ENCODE measurements around the gene MYL12B.

The MYL12B gene

DNA sequence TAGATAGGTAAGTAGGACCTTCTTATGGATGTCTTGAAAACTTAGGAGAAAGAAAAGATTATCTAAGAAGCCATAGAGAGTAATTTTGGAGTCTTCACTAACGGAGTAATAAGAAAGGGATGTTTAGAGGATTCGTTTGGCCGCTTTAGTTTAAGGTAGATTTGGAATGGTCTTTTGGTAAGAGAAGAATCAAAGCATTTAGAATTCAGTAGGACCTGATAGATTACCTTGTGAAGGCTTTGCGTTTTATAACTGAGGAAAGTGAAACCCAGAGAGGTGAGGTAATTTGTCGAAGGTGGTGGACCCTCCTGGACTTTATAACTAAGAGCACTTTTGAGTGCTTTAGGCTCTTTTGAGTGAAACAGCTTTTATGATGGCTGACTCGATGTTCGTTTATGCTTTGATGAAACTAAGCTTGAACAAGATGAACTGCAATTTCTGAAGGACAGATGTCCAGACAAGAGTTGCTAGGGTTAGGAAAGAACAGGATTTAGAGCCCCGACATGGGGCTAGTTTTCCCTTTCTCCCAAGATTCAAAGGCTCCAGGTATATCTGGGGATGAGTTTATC, 1.3 kb downstream of the MYL12B start:
- no peaks in the 10 kb centered on the region for H3K4me1 ChIP-seq (ENCODE audit: insufficient read depth, insufficient read length)
- no peaks in the 10 kb centered on the region for H3K27me3 ChIP-seq (ENCODE audit: insufficient read depth, insufficient read length)
- H3K9ac ChIP-seq (ENCODE audit: insufficient read length, low read depth): peak overlapping the region; percentile 93
- TF ChIP-seq YY1 (IDR thresholded peaks at IDR 0.05; ENCODE audit: insufficient read depth, insufficient read length) (no peak), ZNF274 (IDR thresholded peaks at IDR 0.05; ENCODE audit: low read depth, low read length) (no peak), SUZ12 (IDR thresholded peaks at IDR 0.05; ENCODE audit: extremely low read depth, insufficient read depth, insufficient read length) (no peak)
- H3K4me3 ChIP-seq (ENCODE audit: insufficient read length, low read depth): peak overlapping the region; percentile 86
- H3K9me3 ChIP-seq (ENCODE audit: insufficient read depth, low read length): no peaks in the 10 kb centered on the region
- peaks cover 13% of the 10 kb centered on the region for H3K36me3 ChIP-seq (ENCODE audit: insufficient read depth, insufficient read length, low read length)
- no peak for DNase-seq (ENCODE audit: low read depth, low spot score)

DNA sequence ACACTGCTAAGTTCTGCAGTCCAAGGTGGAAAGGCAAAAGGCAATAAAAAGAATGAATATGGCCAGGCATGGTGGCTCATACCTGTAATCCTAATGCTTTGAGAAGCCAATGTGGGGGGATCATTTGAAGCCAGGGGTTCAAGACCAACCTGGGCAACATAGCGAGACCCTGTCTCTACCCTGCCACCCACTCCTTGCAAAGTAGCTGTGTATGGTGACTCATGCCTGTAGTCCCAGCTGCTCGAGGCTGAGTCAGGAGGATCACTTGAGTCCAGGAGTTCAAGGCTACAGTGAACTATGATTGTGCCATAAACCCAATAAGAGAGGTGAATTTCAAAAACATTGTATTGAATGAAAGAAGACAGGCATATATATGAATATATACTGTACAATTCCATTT, 2.4 kb downstream of the MYL12B start:
- no peaks in the 10 kb centered on the region for H3K9me3 ChIP-seq (ENCODE audit: insufficient read depth, low read length)
- H3K4me3 ChIP-seq (ENCODE audit: insufficient read length, low read depth): no peak overlapping the region
- TF ChIP-seq ZNF274 (IDR thresholded peaks at IDR 0.05; ENCODE audit: low read depth, low read length): no peak
- TF ChIP-seq YY1 (IDR thresholded peaks at IDR 0.05; ENCODE audit: insufficient read depth, insufficient read length): no peak
- TF ChIP-seq SUZ12 (IDR thresholded peaks at IDR 0.05; ENCODE audit: extremely low read depth, insufficient read depth, insufficient read length): no peak
- H3K27me3 ChIP-seq (ENCODE audit: insufficient read depth, insufficient read length): no peaks in the 10 kb centered on the region
- peaks cover 5% of the 10 kb centered on the region for H3K36me3 ChIP-seq (ENCODE audit: insufficient read depth, insufficient read length, low read length)
- H3K9ac ChIP-seq (ENCODE audit: insufficient read length, low read depth): no peak overlapping the region
- DNase-seq (ENCODE audit: low read depth, low spot score): no peak
- no peaks in the 10 kb centered on the region for H3K4me1 ChIP-seq (ENCODE audit: insufficient read depth, insufficient read length)

DNA sequence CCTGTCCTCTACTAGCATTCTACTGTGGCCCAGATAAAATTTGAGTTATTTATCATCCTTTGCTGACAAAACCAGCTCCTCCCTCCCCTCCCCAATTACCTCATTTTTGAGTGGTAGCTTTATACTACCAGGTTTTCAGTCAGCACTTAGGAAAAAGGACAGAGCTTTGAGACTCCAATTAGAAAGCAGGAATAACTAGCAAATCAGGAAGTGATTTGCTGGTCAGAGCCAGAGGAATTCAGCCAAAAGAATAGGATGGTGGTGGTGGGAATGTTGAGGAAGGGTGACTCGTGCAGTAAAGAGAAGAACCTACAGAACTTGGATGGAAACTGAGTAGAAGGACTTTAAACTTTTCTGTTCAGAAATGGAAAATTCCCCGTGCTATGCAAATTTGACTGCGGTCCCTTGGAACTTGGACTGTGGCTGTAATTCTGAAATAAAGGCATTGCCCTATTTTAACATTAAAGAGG, 3.7 kb downstream of the MYL12B start:
- no peak for DNase-seq (ENCODE audit: low read depth, low spot score)
- no peaks in the 10 kb centered on the region for H3K9me3 ChIP-seq (ENCODE audit: insufficient read depth, low read length)
- H3K4me1 ChIP-seq (ENCODE audit: insufficient read depth, insufficient read length): no peaks in the 10 kb centered on the region
- peaks cover 5% of the 10 kb centered on the region for H3K36me3 ChIP-seq (ENCODE audit: insufficient read depth, insufficient read length, low read length)
- no peak for TF ChIP-seq YY1 (IDR thresholded peaks at IDR 0.05; ENCODE audit: insufficient read depth, insufficient read length)
- TF ChIP-seq ZNF274 (IDR thresholded peaks at IDR 0.05; ENCODE audit: low read depth, low read length): no peak
- no peak for TF ChIP-seq SUZ12 (IDR thresholded peaks at IDR 0.05; ENCODE audit: extremely low read depth, insufficient read depth, insufficient read length)
- no peak overlapping the region for H3K4me3 ChIP-seq (ENCODE audit: insufficient read length, low read depth)
- no peak overlapping the region for H3K9ac ChIP-seq (ENCODE audit: insufficient read length, low read depth)
- no peaks in the 10 kb centered on the region for H3K27me3 ChIP-seq (ENCODE audit: insufficient read depth, insufficient read length)

DNA sequence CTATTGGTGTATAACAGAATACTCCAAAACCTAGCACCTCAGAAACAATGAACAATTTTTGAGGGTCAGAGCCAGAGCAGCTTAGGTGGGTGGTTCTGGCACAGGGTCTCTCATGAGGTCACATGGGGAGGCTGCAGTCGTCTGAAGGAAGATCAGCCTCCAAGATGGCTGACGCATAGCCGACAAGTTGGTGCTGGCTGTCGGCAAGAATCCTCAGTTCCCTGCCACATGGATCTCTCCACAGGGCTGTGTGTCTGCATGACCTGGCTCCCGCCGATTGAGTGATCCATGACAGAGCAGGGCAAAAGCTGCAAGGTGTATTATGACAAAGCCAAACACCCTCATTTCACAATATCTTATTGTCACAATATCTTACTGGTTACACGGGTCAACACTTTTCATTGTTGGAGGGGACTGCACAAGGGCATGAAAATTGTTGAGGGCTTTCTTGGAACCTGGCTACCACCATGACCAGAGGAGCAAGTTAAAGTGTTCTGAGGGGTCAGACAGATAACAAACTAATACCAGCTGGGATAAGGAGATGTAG, 4.2 kb downstream of the MYL12B start:
- Histone ChIP-seq H3K36me3 (ENCODE audit: insufficient read depth, insufficient read length, low read length) (peaks cover 5% of the 10 kb centered on the region), H3K9me3 (ENCODE audit: insufficient read depth, low read length) (no peaks in the 10 kb centered on the region), H3K27me3 (ENCODE audit: insufficient read depth, insufficient read length) (no peaks in the 10 kb centered on the region), H3K4me3 (ENCODE audit: insufficient read length, low read depth) (no peak overlapping the region), H3K9ac (ENCODE audit: insufficient read length, low read depth) (no peak overlapping the region), H3K4me1 (ENCODE audit: insufficient read depth, insufficient read length) (no peaks in the 10 kb centered on the region)
- no peak for TF ChIP-seq SUZ12 (IDR thresholded peaks at IDR 0.05; ENCODE audit: extremely low read depth, insufficient read depth, insufficient read length)
- no peak for TF ChIP-seq ZNF274 (IDR thresholded peaks at IDR 0.05; ENCODE audit: low read depth, low read length)
- TF ChIP-seq YY1 (IDR thresholded peaks at IDR 0.05; ENCODE audit: insufficient read depth, insufficient read length): no peak
- DNase-seq (ENCODE audit: low read depth, low spot score): no peak

DNA sequence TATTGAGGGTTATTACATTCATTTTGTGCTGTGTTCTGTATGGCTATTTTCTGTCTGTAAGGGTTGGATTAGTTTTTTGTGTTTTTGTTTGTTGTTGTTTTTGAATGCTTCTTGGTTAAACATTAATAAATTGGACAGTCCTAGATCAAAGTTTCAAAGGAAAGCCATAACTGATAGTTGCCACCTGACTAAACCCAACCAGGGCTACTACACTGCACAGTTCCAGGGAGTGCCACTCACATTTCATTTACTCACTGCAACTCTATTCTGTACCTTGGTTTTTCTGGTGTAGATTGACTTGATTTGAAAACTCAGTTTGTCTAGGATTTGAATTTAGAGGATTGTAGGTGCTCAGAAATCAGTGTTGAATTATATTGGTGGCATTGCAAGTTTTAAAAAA, 6.4 kb downstream of the MYL12B start:
- Histone ChIP-seq H3K4me3 (ENCODE audit: insufficient read length, low read depth) (no peak overlapping the region), H3K27me3 (ENCODE audit: insufficient read depth, insufficient read length) (no peaks in the 10 kb centered on the region), H3K4me1 (ENCODE audit: insufficient read depth, insufficient read length) (no peaks in the 10 kb centered on the region), H3K9me3 (ENCODE audit: insufficient read depth, low read length) (no peaks in the 10 kb centered on the region), H3K36me3 (ENCODE audit: insufficient read depth, insufficient read length, low read length) (peaks cover 9% of the 10 kb centered on the region), H3K9ac (ENCODE audit: insufficient read length, low read depth) (no peak overlapping the region)
- TF ChIP-seq ZNF274 (IDR thresholded peaks at IDR 0.05; ENCODE audit: low read depth, low read length): no peak
- no peak for TF ChIP-seq YY1 (IDR thresholded peaks at IDR 0.05; ENCODE audit: insufficient read depth, insufficient read length)
- TF ChIP-seq SUZ12 (IDR thresholded peaks at IDR 0.05; ENCODE audit: extremely low read depth, insufficient read depth, insufficient read length): no peak
- no peak for DNase-seq (ENCODE audit: low read depth, low spot score)

DNA sequence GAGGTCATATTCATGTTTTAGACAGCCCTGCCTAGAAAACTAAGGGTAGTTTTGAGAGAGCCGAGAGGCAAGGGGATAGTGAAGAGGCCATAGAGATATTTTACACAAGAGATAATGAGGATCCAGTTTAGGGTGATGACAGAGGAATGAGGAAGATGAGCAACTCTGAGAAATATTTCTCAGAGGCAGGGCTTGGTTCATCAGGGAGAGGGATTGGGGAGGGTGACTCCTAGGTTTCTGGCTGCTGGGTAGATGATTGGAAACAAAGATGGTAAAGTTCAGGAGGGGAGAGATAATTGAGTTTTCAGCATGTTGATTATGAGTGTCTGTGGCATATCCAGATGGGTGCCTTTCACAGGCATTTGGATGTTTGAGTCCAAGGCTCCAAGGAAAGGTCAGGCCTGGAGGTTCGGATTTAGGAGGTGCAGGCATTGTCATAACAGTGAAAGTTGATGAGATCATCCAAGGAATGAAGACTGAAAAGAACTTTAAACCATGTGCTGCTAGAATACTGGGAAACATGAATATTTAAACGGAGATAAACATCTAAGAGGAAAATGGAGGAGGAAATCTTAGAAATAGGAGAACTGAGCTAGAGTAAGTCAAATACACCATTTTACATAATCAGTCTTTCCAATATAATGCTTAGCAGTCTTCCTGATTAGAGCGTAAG, 7.4 kb downstream of the MYL12B start:
- Histone ChIP-seq H3K4me3 (ENCODE audit: insufficient read length, low read depth) (no peak overlapping the region), H3K36me3 (ENCODE audit: insufficient read depth, insufficient read length, low read length) (peaks cover 19% of the 10 kb centered on the region), H3K4me1 (ENCODE audit: insufficient read depth, insufficient read length) (no peaks in the 10 kb centered on the region), H3K9ac (ENCODE audit: insufficient read length, low read depth) (no peak overlapping the region), H3K27me3 (ENCODE audit: insufficient read depth, insufficient read length) (no peaks in the 10 kb centered on the region), H3K9me3 (ENCODE audit: insufficient read depth, low read length) (no peaks in the 10 kb centered on the region)
- TF ChIP-seq ZNF274 (IDR thresholded peaks at IDR 0.05; ENCODE audit: low read depth, low read length) (no peak), YY1 (IDR thresholded peaks at IDR 0.05; ENCODE audit: insufficient read depth, insufficient read length) (no peak), SUZ12 (IDR thresholded peaks at IDR 0.05; ENCODE audit: extremely low read depth, insufficient read depth, insufficient read length) (no peak)
- no peak for DNase-seq (ENCODE audit: low read depth, low spot score)

DNA sequence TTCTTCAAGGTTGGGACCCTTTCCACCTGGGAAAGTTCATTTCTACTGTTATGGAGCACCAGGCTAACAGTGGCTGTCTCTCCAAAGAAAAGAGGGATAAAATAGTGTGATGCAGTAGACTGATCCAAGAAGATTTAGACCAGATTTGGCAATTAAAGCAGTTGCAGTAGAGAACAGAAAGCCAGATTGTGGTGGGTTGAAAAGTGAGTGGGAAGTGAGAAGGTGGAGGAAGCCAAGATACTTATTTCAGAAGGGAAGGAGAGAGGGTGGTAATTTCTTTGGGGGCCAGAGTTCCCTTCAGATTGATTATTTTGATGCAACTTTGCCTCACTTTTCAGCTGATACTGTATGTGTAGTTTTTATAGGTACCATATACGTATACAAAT, 8.0 kb downstream of the MYL12B start:
- Histone ChIP-seq H3K4me3 (ENCODE audit: insufficient read length, low read depth) (no peak overlapping the region), H3K9me3 (ENCODE audit: insufficient read depth, low read length) (no peaks in the 10 kb centered on the region), H3K4me1 (ENCODE audit: insufficient read depth, insufficient read length) (no peaks in the 10 kb centered on the region), H3K27me3 (ENCODE audit: insufficient read depth, insufficient read length) (no peaks in the 10 kb centered on the region), H3K36me3 (ENCODE audit: insufficient read depth, insufficient read length, low read length) (peaks cover 23% of the 10 kb centered on the region), H3K9ac (ENCODE audit: insufficient read length, low read depth) (no peak overlapping the region)
- no peak for TF ChIP-seq YY1 (IDR thresholded peaks at IDR 0.05; ENCODE audit: insufficient read depth, insufficient read length)
- TF ChIP-seq ZNF274 (IDR thresholded peaks at IDR 0.05; ENCODE audit: low read depth, low read length): no peak
- no peak for TF ChIP-seq SUZ12 (IDR thresholded peaks at IDR 0.05; ENCODE audit: extremely low read depth, insufficient read depth, insufficient read length)
- no peak for DNase-seq (ENCODE audit: low read depth, low spot score)
